Activated B cell treated with CpG ODN at 0.5 μM for 24 hours (primary cell): ENCODE measurements around the gene FHIP1B. TPM values are rescaled to one million over a fixed set of nuclear protein-coding genes. Genes with fewer than 3 reads are reported as not detected.

Source experiments
- ATAC-seq: fragments of 200-7000 bp; cut with Tn5 transposase; one replicate; pipeline ENCODE4 v1.10.0; 2021; ENCODE audit warnings: low read depth, mild to moderate bottlenecking, moderate library complexity
- CTCF ChIA-PET: fragments of 350-600 bp; sonication (Branson Sonifier 250); formaldehyde crosslinking; loops from one replicate; lab custom pipeline; 2021; ENCODE audit warnings: antibody characterized with exemption; lab: Charles Lee
- POLR2A ChIA-PET: fragments of 350-600 bp; sonication (Branson Sonifier 250); formaldehyde crosslinking; loops from one replicate; lab custom pipeline; 2021; ENCODE audit warnings: antibody characterized with exemption; lab: Charles Lee
- DNase-seq: peaks from one replicate; pipeline ENCODE4 v3.0.0; 2022
- H3K27ac Mint-ChIP-seq: one replicate; pipeline ENCODE4 v1.8.0; 2020; ENCODE audit warnings: mixed read lengths
- H3K27me3 Mint-ChIP-seq: one replicate; pipeline ENCODE4 v1.8.0; 2021; ENCODE audit warnings: mixed read lengths
- H3K36me3 Mint-ChIP-seq: one replicate; pipeline ENCODE4 v1.8.0; 2021; ENCODE audit warnings: low read depth, mixed read lengths
- H3K4me1 Mint-ChIP-seq: one replicate; pipeline ENCODE4 v1.8.0; 2021; ENCODE audit warnings: mixed read lengths
- H3K4me3 Mint-ChIP-seq: one replicate; pipeline ENCODE4 v1.8.0; 2020; ENCODE audit warnings: mild to moderate bottlenecking, mixed read lengths
- H3K9me3 Mint-ChIP-seq: one replicate; pipeline ENCODE4 v1.8.0; 2020; ENCODE audit warnings: mixed read lengths
- intact Hi-C: fragments of 100-400 bp; cut with micrococcal nuclease; formaldehyde crosslinking; loops from one replicate; pipeline ENCODE4 v1.15.1; 2024
- total RNA-seq: library from RNA; stranded (reverse); gene quantifications from 2 replicates; pipeline ENCODE4 v1.2.3, GENCODE V29; 2022
- TF ChIP-seq, protein P1 (sequence below): fragments of 200-600 bp; IDR thresholded peaks from one replicate; pipeline ENCODE4 v1.8.0; 2022; ENCODE audit warnings: antibody characterized with exemption, mild to moderate bottlenecking

FHIP1B gene
- total RNA-seq, 1 donor from 2014 or later = 32.8 TPM

GRCh38 chr11:6258571-6259081, 24.2 kb upstream of the FHIP1B start:
- Mint-ChIP-seq H3K36me3 (no peaks in the 10 kb centered on the region), H3K9me3 (no peaks in the 10 kb centered on the region), H3K4me3 (no peak overlapping the region), H3K27ac (no peak overlapping the region), H3K4me1 (peaks cover 11% of the 10 kb centered on the region), H3K27me3 (peaks cover 14% of the 10 kb centered on the region)
- ATAC-seq (no peak), DNase-seq (no peak)
- TF ChIP-seq, protein P1, sequence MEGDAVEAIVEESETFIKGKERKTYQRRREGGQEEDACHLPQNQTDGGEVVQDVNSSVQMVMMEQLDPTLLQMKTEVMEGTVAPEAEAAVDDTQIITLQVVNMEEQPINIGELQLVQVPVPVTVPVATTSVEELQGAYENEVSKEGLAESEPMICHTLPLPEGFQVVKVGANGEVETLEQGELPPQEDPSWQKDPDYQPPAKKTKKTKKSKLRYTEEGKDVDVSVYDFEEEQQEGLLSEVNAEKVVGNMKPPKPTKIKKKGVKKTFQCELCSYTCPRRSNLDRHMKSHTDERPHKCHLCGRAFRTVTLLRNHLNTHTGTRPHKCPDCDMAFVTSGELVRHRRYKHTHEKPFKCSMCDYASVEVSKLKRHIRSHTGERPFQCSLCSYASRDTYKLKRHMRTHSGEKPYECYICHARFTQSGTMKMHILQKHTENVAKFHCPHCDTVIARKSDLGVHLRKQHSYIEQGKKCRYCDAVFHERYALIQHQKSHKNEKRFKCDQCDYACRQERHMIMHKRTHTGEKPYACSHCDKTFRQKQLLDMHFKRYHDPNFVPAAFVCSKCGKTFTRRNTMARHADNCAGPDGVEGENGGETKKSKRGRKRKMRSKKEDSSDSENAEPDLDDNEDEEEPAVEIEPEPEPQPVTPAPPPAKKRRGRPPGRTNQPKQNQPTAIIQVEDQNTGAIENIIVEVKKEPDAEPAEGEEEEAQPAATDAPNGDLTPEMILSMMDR = no peak
- intact Hi-C loops = no loop called here
- ChIA-PET POLR2A (no interaction called here), CTCF (no interaction called here)

GRCh38 chr11:6258141-6258540, 23.7 kb upstream of the FHIP1B start:
- Mint-ChIP-seq H3K9me3 (no peaks in the 10 kb centered on the region), H3K27me3 (peaks cover 14% of the 10 kb centered on the region), H3K4me1 (peaks cover 11% of the 10 kb centered on the region), H3K27ac (no peak overlapping the region), H3K4me3 (no peak overlapping the region), H3K36me3 (no peaks in the 10 kb centered on the region)
- TF ChIP-seq, protein P1 = no peak
- DNase-seq (no peak), ATAC-seq (no peak)
- POLR2A ChIA-PET = no interaction called here
- CTCF ChIA-PET = no interaction called here
- intact Hi-C loops = no loop called here

- Mint-ChIP-seq H3K27me3 (peaks cover 3% of the 10 kb centered on the region), H3K4me1 (no peaks in the 10 kb centered on the region), H3K27ac (no peak overlapping the region), H3K4me3 (no peak overlapping the region), H3K36me3 (no peaks in the 10 kb centered on the region), H3K9me3 (no peaks in the 10 kb centered on the region)
- intact Hi-C loops = no loop called here
- ChIA-PET CTCF (interaction anchor here (0.6 kb wide), 1 partner anchor 173 kb away, joined by 3 read pairs; no protein-coding TSS in a partner anchor), POLR2A (no interaction called here)
- TF ChIP-seq, protein P1 = no peak
- ATAC-seq (no peak), DNase-seq (no peak)
Measured at GRCh38 chr11:6253197-6253596, 18.8 kb upstream of the FHIP1B start.

GRCh38 chr11:6251990-6252473, 17.6 kb upstream of the FHIP1B start:
- ChIA-PET CTCF (interaction anchor here (1.0 to 1.9 kb wide), 3 partner anchors 8 to 109 kb away, joined by 3 to 10 read pairs (median 4); partner anchors contain the start of gene CCKBR), POLR2A (no interaction called here)
- TF ChIP-seq, protein P1 = no peak
- Mint-ChIP-seq H3K27ac (no peak overlapping the region), H3K9me3 (no peaks in the 10 kb centered on the region), H3K27me3 (no peaks in the 10 kb centered on the region), H3K4me3 (no peak overlapping the region), H3K36me3 (no peaks in the 10 kb centered on the region), H3K4me1 (no peaks in the 10 kb centered on the region)
- ATAC-seq (no peak), DNase-seq (no peak)
- intact Hi-C loops = loop anchor here (1.0 kb wide), 2 partner anchors 101 to 191 kb away; no protein-coding TSS in a partner anchor

- no peak overlapping the region for H3K4me3 Mint-ChIP-seq
- ATAC-seq = peak; percentile 64
- H3K27ac Mint-ChIP-seq = no peak overlapping the region
- no peaks in the 10 kb centered on the region for H3K27me3 Mint-ChIP-seq
- no peaks in the 10 kb centered on the region for H3K4me1 Mint-ChIP-seq
- H3K9me3 Mint-ChIP-seq = no peaks in the 10 kb centered on the region
- no peaks in the 10 kb centered on the region for H3K36me3 Mint-ChIP-seq
- intact Hi-C loops = loop anchor here (1.0 kb wide), 2 partner anchors 102 to 192 kb away; no protein-coding TSS in a partner anchor
- DNase-seq = no peak
- CTCF ChIA-PET = interaction anchor here (0.9 to 2.1 kb wide), 6 partner anchors 9 to 193 kb away, joined by 3 to 10 read pairs (median 4); partner anchors contain the start of gene CCKBR
- TF ChIP-seq, protein P1 = no peak
- POLR2A ChIA-PET = no interaction called here
Measured at GRCh38 chr11:6251120-6251733, 16.8 kb upstream of the FHIP1B start.
